Peyer's patch (tissue), 4 donors: Measurements from ENCODE around the gene CCDC194. TPM values are rescaled to one million over a fixed set of nuclear protein-coding genes. Genes with fewer than 3 reads are reported as not detected.

Experiments used
- DNase-seq, 3 donors: peaks; one replicate each; pipeline ENCODE4 v3.0.0-alpha.2; 2017 to 2019
- H3K27ac ChIP-seq, 4 donors: fragments of 200-600 bp; sonication (generic); one replicate each; pipeline ENCODE4 v1.5.1; 2016 to 2019
- H3K27me3 ChIP-seq, 2 donors: fragments of 200-600 bp; sonication (generic); one replicate each; pipeline ENCODE4 v1.5.1; 2019
- H3K36me3 ChIP-seq, 3 donors: fragments of 200-600 bp; sonication (generic); one replicate each; pipeline ENCODE4 v1.5.1; 2016 to 2019
- H3K4me1 ChIP-seq, 4 donors: fragments of 200-600 bp; sonication (generic); one replicate each; pipeline ENCODE4 v1.5.1; 2016 to 2019
- H3K4me3 ChIP-seq, 4 donors: fragments of 200-600 bp; sonication (generic); 1 replicate in 3 of 4; 2 replicates in 1 of 4; pipeline ENCODE4 v1.5.1; 2016 to 2019; ENCODE audit warnings: mild to moderate bottlenecking in 1 of 4
- H3K9me3 ChIP-seq, 4 donors: fragments of 200-600 bp; sonication (generic); one replicate each; pipeline ENCODE4 v1.5.1; 2016 to 2019; ENCODE audit warnings: mild to moderate bottlenecking in 1 of 4
- POLR2A ChIP-seq, 2 donors: fragments of 450-650 bp; IDR thresholded peaks; one replicate each; pipeline ENCODE4 v1.5.1; 2017; ENCODE audit warnings: antibody characterized with exemption in 2 of 2, mild to moderate bottlenecking in 2 of 2, moderate library complexity in 2 of 2
- total RNA-seq, 4 donors: library from RNA; depleted of rRNA; stranded (reverse); fragments of >200 nt; gene quantifications; one replicate each; pipeline ENCODE4 v1.1.0, GENCODE V29; 2016
- TF ChIP-seq, protein P1 (sequence below), 6 experiments: fragments of 450-650 bp in 4 of 6; fragments of 200-600 bp in 2 of 6; sonication (generic) in 1 of 6; IDR thresholded peaks; one replicate each; pipeline ENCODE4 v1.5.1; 2017 to 2019; ENCODE audit warnings: antibody characterized with exemption in 6 of 6, mild to moderate bottlenecking in 3 of 6, moderate library complexity in 1 of 6

Gene CCDC194
- total RNA-seq, 4 donors from 2014 or later = not detected

DNA sequence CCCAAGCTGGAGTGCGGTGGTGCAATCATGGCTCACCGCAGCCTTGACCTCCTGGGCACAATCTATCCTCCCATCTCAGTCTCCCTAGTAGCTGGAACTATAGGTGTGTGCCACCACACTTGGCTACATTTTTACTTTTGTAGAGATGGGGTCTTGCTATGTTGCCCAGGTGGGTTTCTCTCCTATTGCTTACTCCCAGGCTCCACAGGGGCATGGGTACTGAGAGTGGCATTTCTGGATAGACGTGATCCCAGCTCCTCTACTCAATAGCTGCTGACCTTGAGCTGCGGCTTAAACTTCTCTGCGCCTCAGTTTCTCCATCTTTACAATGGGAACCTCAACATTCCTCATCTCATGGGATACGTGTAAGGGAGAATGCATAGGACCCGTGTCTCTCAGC, 37.4 kb upstream of the CCDC194 start:
- no peaks in the 10 kb centered on the region for H3K9me3 ChIP-seq
- no peaks in the 10 kb centered on the region for H3K27me3 ChIP-seq
- DNase-seq = no peak
- TF ChIP-seq, protein P1, sequence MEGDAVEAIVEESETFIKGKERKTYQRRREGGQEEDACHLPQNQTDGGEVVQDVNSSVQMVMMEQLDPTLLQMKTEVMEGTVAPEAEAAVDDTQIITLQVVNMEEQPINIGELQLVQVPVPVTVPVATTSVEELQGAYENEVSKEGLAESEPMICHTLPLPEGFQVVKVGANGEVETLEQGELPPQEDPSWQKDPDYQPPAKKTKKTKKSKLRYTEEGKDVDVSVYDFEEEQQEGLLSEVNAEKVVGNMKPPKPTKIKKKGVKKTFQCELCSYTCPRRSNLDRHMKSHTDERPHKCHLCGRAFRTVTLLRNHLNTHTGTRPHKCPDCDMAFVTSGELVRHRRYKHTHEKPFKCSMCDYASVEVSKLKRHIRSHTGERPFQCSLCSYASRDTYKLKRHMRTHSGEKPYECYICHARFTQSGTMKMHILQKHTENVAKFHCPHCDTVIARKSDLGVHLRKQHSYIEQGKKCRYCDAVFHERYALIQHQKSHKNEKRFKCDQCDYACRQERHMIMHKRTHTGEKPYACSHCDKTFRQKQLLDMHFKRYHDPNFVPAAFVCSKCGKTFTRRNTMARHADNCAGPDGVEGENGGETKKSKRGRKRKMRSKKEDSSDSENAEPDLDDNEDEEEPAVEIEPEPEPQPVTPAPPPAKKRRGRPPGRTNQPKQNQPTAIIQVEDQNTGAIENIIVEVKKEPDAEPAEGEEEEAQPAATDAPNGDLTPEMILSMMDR (IDR thresholded peaks at IDR 0.05) = no peak
- no peak for TF ChIP-seq POLR2A (IDR thresholded peaks at IDR 0.05)
- no peaks in the 10 kb centered on the region for H3K36me3 ChIP-seq
- H3K4me1 ChIP-seq = no peaks in the 10 kb centered on the region
- no peak overlapping the region for H3K4me3 ChIP-seq
- H3K27ac ChIP-seq = no peak overlapping the region

DNA sequence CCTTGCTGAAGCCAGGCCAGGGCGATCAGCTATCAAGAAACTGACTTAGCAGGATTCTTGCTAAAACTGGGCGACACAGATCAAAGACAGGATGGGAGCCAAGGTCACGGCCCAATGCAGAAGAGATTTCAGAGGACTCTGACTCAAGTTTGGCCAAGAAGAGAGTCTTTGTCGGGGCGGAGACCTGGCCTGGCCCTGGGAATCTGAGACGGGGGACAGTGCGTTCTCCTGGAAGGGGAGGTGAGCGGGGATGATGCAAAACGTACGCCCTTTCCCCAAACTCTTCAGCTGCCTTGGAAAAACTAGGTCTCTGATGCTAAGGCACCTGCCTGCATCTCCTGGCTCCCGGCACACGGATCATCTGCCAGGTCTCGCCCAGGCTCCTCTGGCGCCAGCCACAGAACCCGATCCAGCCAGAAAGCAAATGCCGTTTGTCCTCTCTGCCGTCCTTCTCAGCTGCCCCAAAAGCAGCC, 35.7 kb upstream of the CCDC194 start:
- Histone ChIP-seq H3K4me1 (no peaks in the 10 kb centered on the region), H3K36me3 (no peaks in the 10 kb centered on the region), H3K27me3 (no peaks in the 10 kb centered on the region), H3K27ac (no peak overlapping the region), H3K4me3 (no peak overlapping the region), H3K9me3 (no peaks in the 10 kb centered on the region)
- TF ChIP-seq, protein P1 (IDR thresholded peaks at IDR 0.05) = no peak
- TF ChIP-seq POLR2A (IDR thresholded peaks at IDR 0.05) = no peak
- DNase-seq = no peak

DNA sequence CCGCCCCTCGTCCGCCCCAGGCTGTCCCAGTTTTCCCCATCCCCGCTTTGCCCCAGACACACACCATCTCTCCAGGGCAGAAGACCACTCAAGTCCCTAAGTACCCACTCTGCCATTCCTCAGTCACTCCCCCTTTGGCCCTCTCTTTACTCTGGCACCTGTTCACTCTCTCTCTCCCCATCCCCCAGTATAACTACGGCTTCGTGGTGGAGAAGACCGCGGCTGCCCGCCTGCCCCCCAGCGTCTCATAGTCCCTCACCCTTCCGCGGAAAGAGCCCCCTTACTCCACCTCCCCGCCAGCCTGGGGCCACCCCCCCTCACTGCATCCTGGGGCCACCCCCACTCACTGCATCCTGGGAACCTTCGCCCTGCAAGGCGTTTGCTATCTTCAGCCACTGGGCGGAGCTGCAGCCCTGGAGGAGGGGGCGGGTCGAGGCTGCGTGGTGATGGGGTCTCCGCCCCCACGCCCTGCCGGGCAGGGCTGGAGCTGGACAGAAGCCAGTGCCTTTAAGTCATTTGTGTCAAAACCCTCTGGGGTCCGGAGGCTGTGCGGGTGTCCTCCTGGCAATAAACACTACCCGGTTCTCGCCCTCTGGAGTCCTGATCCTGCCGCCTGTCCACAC, 30.9 kb upstream of the CCDC194 start:
- H3K27ac ChIP-seq = no peak overlapping the region
- peaks cover 0 to 7% (median 0%) of the 10 kb centered on the region in 3 donors for H3K36me3 ChIP-seq
- DNase-seq = peak in 1 of 3 donors; percentile 53
- H3K4me3 ChIP-seq = no peak overlapping the region
- peaks cover 0 to 7% (median 0%) of the 10 kb centered on the region in 4 donors for H3K4me1 ChIP-seq
- H3K27me3 ChIP-seq = no peaks in the 10 kb centered on the region
- no peaks in the 10 kb centered on the region for H3K9me3 ChIP-seq
- no peak for TF ChIP-seq POLR2A (IDR thresholded peaks at IDR 0.05)
- TF ChIP-seq, protein P1 (IDR thresholded peaks at IDR 0.05) = peak in 3 of 6 experiments; percentile 13 to 35 (median 21)

DNA sequence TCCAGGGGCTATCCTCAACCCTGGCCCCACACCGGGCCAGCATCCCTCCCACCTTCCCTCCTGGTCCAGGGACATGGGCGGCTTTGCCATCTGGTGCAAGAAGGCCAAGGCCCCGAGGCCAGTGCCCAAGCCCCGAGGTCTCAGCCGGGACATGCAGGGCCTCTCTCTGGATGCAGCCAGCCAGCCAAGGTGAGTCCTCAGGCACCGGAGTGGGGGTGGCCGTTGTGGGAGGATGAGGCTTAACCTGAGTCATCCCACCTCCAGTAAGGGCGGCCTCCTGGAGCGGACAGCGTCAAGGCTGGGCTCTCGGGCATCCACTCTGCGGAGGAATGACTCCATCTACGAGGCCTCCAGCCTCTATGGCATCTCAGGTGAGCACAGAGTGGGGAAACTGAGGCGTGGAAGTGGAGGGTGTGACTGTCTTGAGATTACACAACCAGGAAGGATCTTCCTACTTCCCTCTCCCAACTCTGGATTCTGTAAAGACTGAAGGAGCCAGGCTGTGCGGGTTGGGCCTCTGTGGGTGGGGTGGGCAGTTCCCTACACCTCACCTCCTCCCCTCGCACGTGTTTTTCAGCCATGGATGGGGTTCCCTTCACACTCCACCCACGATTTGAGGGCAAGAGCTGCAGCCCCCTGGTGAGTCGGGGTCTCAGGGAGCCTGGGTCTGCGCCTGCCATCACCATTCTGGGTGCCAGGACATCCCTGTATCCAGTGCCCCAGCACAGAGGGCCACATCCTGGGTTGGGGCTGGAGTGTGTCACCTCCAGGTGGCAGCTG, 29.6 kb upstream of the CCDC194 start:
- no peak for TF ChIP-seq POLR2A (IDR thresholded peaks at IDR 0.05)
- TF ChIP-seq, protein P1 (IDR thresholded peaks at IDR 0.05) = no peak
- no peak overlapping the region for H3K4me3 ChIP-seq

DNA sequence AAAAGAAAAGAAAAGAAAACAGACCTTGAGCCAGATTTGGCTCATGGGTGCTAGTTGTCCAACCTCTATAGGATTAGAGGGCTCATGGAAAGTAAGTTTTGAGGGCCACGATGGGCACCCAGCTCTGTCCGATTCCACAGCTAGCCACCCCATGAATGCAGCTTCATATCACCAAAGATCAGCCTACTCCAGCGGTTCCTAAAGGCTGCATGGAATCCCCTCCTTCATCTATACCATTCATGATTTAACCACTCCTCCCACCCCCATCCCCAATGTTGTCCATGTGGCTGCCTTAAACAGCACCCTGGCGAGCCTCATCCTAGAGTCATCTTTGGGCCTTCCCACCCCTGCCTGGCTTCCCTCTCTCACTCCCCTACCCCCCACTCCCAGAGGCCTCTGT, 27.9 kb upstream of the CCDC194 start:
- H3K36me3 ChIP-seq = peaks cover 0 to 7% (median 0%) of the 10 kb centered on the region in 3 donors
- TF ChIP-seq POLR2A (IDR thresholded peaks at IDR 0.05) = no peak
- TF ChIP-seq, protein P1 (IDR thresholded peaks at IDR 0.05) = no peak
- no peaks in the 10 kb centered on the region for H3K27me3 ChIP-seq
- no peak overlapping the region for H3K4me3 ChIP-seq
- H3K27ac ChIP-seq = no peak overlapping the region
- peaks cover 0 to 13% (median 1%) of the 10 kb centered on the region in 4 donors for H3K4me1 ChIP-seq
- DNase-seq = no peak
- no peaks in the 10 kb centered on the region for H3K9me3 ChIP-seq

More for the DNA sequence above, 29.6 kb upstream of the CCDC194 start:
- Histone ChIP-seq H3K4me1 (peaks cover 0 to 13% (median 1%) of the 10 kb centered on the region in 4 donors), H3K9me3 (no peaks in the 10 kb centered on the region), H3K36me3 (peaks cover 0 to 7% (median 0%) of the 10 kb centered on the region in 3 donors), H3K27me3 (no peaks in the 10 kb centered on the region), H3K27ac (no peak overlapping the region)
- DNase-seq = no peak
